NCI-H2196 (cell line): ENCODE data around the gene RASSF7.
A peak's percentile ranks its signal among the peaks of the same experiment; 100 is the strongest.

Source experiments
- DNase-seq: peaks from one replicate; lab custom pipeline; 2025; ENCODE audit not compliant: unreplicated experiment; lab: John Stamatoyannopoulos, UW

Gene RASSF7

GRCh38 chr11:532527-532985 is 28.2 kb upstream of the RASSF7 start:
- DNase-seq = no peak

- no peak for DNase-seq
Measured at GRCh38 chr11:532986-533585, 27.7 kb upstream of the RASSF7 start.

GRCh38 chr11:533586-534395 is 27.0 kb upstream of the RASSF7 start:
- no peak for DNase-seq

GRCh38 chr11:534396-535209 is 26.2 kb upstream of the RASSF7 start:
- DNase-seq = peak; percentile 58

- no peak for DNase-seq
Measured at GRCh38 chr11:535210-535518, 25.6 kb upstream of the RASSF7 start.

- DNase-seq = peak; percentile 97
Measured at GRCh38 chr11:535519-536454, 25.0 kb upstream of the RASSF7 start, which contains the start of gene HRAS. TSS of gene HRAS (minus strand) at chr11:535576.

GRCh38 chr11:536841-537621 is 23.7 kb upstream of the RASSF7 start, which contains the start of gene LRRC56:
TSS of gene LRRC56 (plus strand) at chr11:537527. CDS start at chr11:540685, 3,158 bp downstream.
- DNase-seq = peak; percentile 94

GRCh38 chr11:537622-538430 is 22.9 kb upstream of the RASSF7 start:
- no peak for DNase-seq

GRCh38 chr11:538431-539051 is 22.2 kb upstream of the RASSF7 start:
- no peak for DNase-seq

GRCh38 chr11:539971-540481 is 20.7 kb upstream of the RASSF7 start:
- no peak for DNase-seq

GRCh38 chr11:540583-541432 is 20.0 kb upstream of the RASSF7 start:
- no peak for DNase-seq

GRCh38 chr11:541433-541885 is 19.3 kb upstream of the RASSF7 start:
- no peak for DNase-seq

GRCh38 chr11:544817-545166 is 16.0 kb upstream of the RASSF7 start:
- no peak for DNase-seq

- no peak for DNase-seq
Measured at GRCh38 chr11:545171-545570, 15.6 kb upstream of the RASSF7 start.

- no peak for DNase-seq
Measured at GRCh38 chr11:548700-549603, 11.8 kb upstream of the RASSF7 start.

GRCh38 chr11:550021-550745 is 10.6 kb upstream of the RASSF7 start:
- DNase-seq = no peak
